NCI-H446 treated with DMSO at 0.1 percent for 48 hours (cell line): ENCODE measurements around the gene COMMD1.
A peak's percentile ranks its signal among the peaks of the same experiment; 100 is the strongest.
"Not testable (repeated sequence)": the region's sequence is repeated elsewhere in the genome, so short reads cannot be mapped to it uniquely, and the experiment has no call there.

Source experiments
- DNase-seq: peaks from one replicate; lab custom pipeline; 2025; lab: John Stamatoyannopoulos, UW

COMMD1 gene

GRCh38 chr2:61905372-61906185 lies at the start of gene COMMD1:
Gene COMMD1, plus strand, starts transcription at chr2:61905674. Its CDS starts 5 bp downstream, at chr2:61905679.
- DNase-seq: peak; percentile 13

GRCh38 chr2:61857224-61857623 lies 48.2 kb upstream of the COMMD1 start:
- DNase-seq: no peak

GRCh38 chr2:61862085-61862484 lies 43.4 kb upstream of the COMMD1 start:
- DNase-seq: no peak

- DNase-seq: not testable (repeated sequence)
These were observed 38.9 kb upstream of the COMMD1 start for GRCh38 chr2:61866482-61867089.

- DNase-seq: no peak
These were observed 29.1 kb upstream of the COMMD1 start for GRCh38 chr2:61876400-61876799.

- DNase-seq: no peak
These were observed 27.8 kb upstream of the COMMD1 start for GRCh38 chr2:61877571-61878245.

- no peak for DNase-seq
These were observed 26.7 kb upstream of the COMMD1 start for GRCh38 chr2:61878761-61879160.

- not testable (repeated sequence) for DNase-seq
These were observed 26.1 kb upstream of the COMMD1 start for GRCh38 chr2:61879351-61879750.

GRCh38 chr2:61882850-61883249 lies 22.6 kb upstream of the COMMD1 start:
- no peak for DNase-seq

GRCh38 chr2:61885896-61886603 lies 19.4 kb upstream of the COMMD1 start:
- DNase-seq: no peak

GRCh38 chr2:61887717-61888266 lies 17.7 kb upstream of the COMMD1 start:
- no peak for DNase-seq

- DNase-seq: peak; percentile 67
These were observed 17.0 kb upstream of the COMMD1 start, which contains the start of gene CCT4 for GRCh38 chr2:61888267-61889055. Gene CCT4, minus strand, starts transcription at chr2:61888656. Its CDS starts 149 bp downstream, at chr2:61888507.

GRCh38 chr2:61898810-61899209 lies 6.7 kb upstream of the COMMD1 start:
- no peak for DNase-seq

GRCh38 chr2:61900281-61900680 lies 5.2 kb upstream of the COMMD1 start:
- DNase-seq: no peak

GRCh38 chr2:61906186-61906470 lies 654 bp downstream of the COMMD1 start:
- no peak for DNase-seq

- DNase-seq: no peak
These were observed 3.6 kb downstream of the COMMD1 start for GRCh38 chr2:61909116-61909515.

GRCh38 chr2:61910603-61911002 lies 5.1 kb downstream of the COMMD1 start:
- DNase-seq: no peak

- no peak for DNase-seq
These were observed 6.0 kb downstream of the COMMD1 start for GRCh38 chr2:61911510-61911909.

- not testable (repeated sequence) for DNase-seq
These were observed 9.3 kb downstream of the COMMD1 start for GRCh38 chr2:61914794-61915193.

- DNase-seq: no peak
These were observed 15.1 kb downstream of the COMMD1 start for GRCh38 chr2:61920548-61920947.

GRCh38 chr2:61922714-61923113 lies 17.2 kb downstream of the COMMD1 start:
- DNase-seq: no peak
